ENCODE data around the gene PSMB7. TPM values are rescaled to one million over a fixed set of nuclear protein-coding genes. Genes with fewer than 3 reads are reported as not detected.

PSMB7 gene
- total RNA-seq: 189 and 193 TPM in 2 replicates

GRCh38 chr9:124415102-124415851, at the start of gene PSMB7:
Gene PSMB7 (minus strand): TSS chr9:124415442. CDS start chr9:124415425, 17 bp downstream.

GRCh38 chr9:124450241-124450924, 35.1 kb upstream of the PSMB7 start, which contains the start of gene ADGRD2:
Gene ADGRD2 (plus strand): TSS chr9:124450451. CDS start chr9:124451667, 1,216 bp downstream.

Other genes starting within 250 kb of the PSMB7 start
- gene NEK6, start 157.5 kb downstream of the PSMB7 start, total RNA-seq: 31.4 and 52.3 TPM in 2 replicates
- gene ADGRD2, start 35.0 kb upstream of the PSMB7 start, total RNA-seq: not detected in 2 replicates
- gene NR5A1, start 92.0 kb upstream of the PSMB7 start, total RNA-seq: not detected in 2 replicates